Measurements from ENCODE around the gene RMND5A.
A peak's percentile ranks its signal among the peaks of the same experiment; 100 is the strongest.

The RMND5A gene

GRCh38 chr2:86769838-86770237 is 49.7 kb downstream of the RMND5A start:
- peaks cover 97% of the 10 kb centered on the region for H3K36me3 Mint-ChIP-seq (ENCODE audit: low read depth)
- no peaks in the 10 kb centered on the region for H3K27me3 Mint-ChIP-seq
- no peak overlapping the region for H3K27ac Mint-ChIP-seq

GRCh38 chr2:86770816-86771301 is 50.8 kb downstream of the RMND5A start:
- DNase-seq: no peak
- Mint-ChIP-seq H3K36me3 (ENCODE audit: low read depth) (peaks cover 97% of the 10 kb centered on the region), H3K4me3 (no peak overlapping the region), H3K27me3 (no peaks in the 10 kb centered on the region), H3K4me1 (ENCODE audit: low read depth) (no peaks in the 10 kb centered on the region), H3K9me3 (no peaks in the 10 kb centered on the region), H3K27ac (peak overlapping the region; percentile 12)

More at GRCh38 chr2:86769838-86770237, 49.7 kb downstream of the RMND5A start:
- H3K9me3 Mint-ChIP-seq: no peaks in the 10 kb centered on the region
- H3K4me1 Mint-ChIP-seq (ENCODE audit: low read depth): peaks cover 4% of the 10 kb centered on the region
- no peak overlapping the region for H3K4me3 Mint-ChIP-seq
- no peak for DNase-seq

- Mint-ChIP-seq H3K9me3 (no peaks in the 10 kb centered on the region), H3K4me1 (ENCODE audit: low read depth) (no peaks in the 10 kb centered on the region), H3K36me3 (ENCODE audit: low read depth) (peaks cover 97% of the 10 kb centered on the region), H3K27me3 (no peaks in the 10 kb centered on the region), H3K4me3 (no peak overlapping the region), H3K27ac (no peak overlapping the region)
- no peak for DNase-seq
These were observed 52.5 kb downstream of the RMND5A start for GRCh38 chr2:86772611-86773010.

- Mint-ChIP-seq H3K27ac (no peak overlapping the region), H3K27me3 (no peaks in the 10 kb centered on the region), H3K4me3 (no peak overlapping the region), H3K4me1 (ENCODE audit: low read depth) (no peaks in the 10 kb centered on the region), H3K9me3 (no peaks in the 10 kb centered on the region), H3K36me3 (ENCODE audit: low read depth) (peaks cover 76% of the 10 kb centered on the region)
- no peak for DNase-seq
These were observed 54.8 kb downstream of the RMND5A start for GRCh38 chr2:86774862-86775261.

DNA sequence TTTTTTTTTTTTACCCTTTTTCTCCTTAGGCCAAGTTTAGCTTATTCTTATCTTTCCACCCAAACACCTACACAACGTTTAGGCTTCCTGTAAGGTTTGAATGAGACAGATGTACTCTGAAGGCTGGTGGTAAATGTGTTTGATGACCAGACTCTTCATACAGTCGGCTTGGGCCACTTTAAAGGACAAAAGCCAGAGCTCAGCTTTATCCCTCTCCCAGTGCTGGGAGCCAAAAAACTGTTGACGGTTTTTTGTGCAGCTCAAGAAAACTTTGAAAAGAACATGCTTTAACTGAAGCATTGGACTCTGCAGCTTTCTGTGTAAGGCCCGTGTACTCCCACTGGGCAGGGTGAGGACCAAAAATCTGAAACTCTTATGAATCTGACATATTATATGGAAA is 55.2 kb downstream of the RMND5A start:
- no peaks in the 10 kb centered on the region for H3K4me1 Mint-ChIP-seq (ENCODE audit: low read depth)
- no peaks in the 10 kb centered on the region for H3K9me3 Mint-ChIP-seq
- H3K4me3 Mint-ChIP-seq: no peak overlapping the region
- DNase-seq: no peak
- H3K27me3 Mint-ChIP-seq: no peaks in the 10 kb centered on the region
- no peak overlapping the region for H3K27ac Mint-ChIP-seq
- peaks cover 71% of the 10 kb centered on the region for H3K36me3 Mint-ChIP-seq (ENCODE audit: low read depth)

- no peak overlapping the region for H3K27ac Mint-ChIP-seq
- H3K4me1 Mint-ChIP-seq (ENCODE audit: low read depth): no peaks in the 10 kb centered on the region
- H3K36me3 Mint-ChIP-seq (ENCODE audit: low read depth): peaks cover 59% of the 10 kb centered on the region
- no peak overlapping the region for H3K4me3 Mint-ChIP-seq
- DNase-seq: no peak
- H3K9me3 Mint-ChIP-seq: no peaks in the 10 kb centered on the region
- no peaks in the 10 kb centered on the region for H3K27me3 Mint-ChIP-seq
These were observed 56.4 kb downstream of the RMND5A start for GRCh38 chr2:86776532-86776931.

DNA sequence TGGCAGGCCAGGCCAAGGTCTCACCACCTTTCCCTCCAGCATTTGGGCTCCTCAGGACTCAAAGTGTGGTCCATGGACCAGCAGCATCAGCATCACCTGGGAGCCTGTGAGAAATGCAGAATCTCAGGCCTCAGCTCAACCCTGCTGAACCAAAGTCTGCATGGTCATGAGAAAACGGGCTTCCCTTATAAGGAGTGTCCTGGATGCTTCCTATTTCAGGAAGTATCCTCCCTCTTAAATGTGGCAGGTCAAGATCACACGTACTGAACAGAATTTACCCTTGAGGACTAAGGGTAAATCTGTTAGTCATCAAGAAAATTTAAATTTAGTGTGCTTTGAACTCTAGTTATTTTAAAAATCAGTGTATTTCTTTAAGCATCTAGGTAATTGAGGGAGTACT is 58.9 kb downstream of the RMND5A start:
- Mint-ChIP-seq H3K4me1 (ENCODE audit: low read depth) (peaks cover 10% of the 10 kb centered on the region), H3K27me3 (no peaks in the 10 kb centered on the region), H3K4me3 (no peak overlapping the region), H3K36me3 (ENCODE audit: low read depth) (peaks cover 35% of the 10 kb centered on the region), H3K9me3 (no peaks in the 10 kb centered on the region), H3K27ac (no peak overlapping the region)
- DNase-seq: no peak

- peaks cover 21% of the 10 kb centered on the region for H3K4me1 Mint-ChIP-seq (ENCODE audit: low read depth)
- H3K4me3 Mint-ChIP-seq: no peak overlapping the region
- H3K36me3 Mint-ChIP-seq (ENCODE audit: low read depth): peaks cover 32% of the 10 kb centered on the region
- no peak overlapping the region for H3K27ac Mint-ChIP-seq
- DNase-seq: no peak
- no peaks in the 10 kb centered on the region for H3K27me3 Mint-ChIP-seq
- no peaks in the 10 kb centered on the region for H3K9me3 Mint-ChIP-seq
These were observed 59.9 kb downstream of the RMND5A start for GRCh38 chr2:86779971-86780370.

DNA sequence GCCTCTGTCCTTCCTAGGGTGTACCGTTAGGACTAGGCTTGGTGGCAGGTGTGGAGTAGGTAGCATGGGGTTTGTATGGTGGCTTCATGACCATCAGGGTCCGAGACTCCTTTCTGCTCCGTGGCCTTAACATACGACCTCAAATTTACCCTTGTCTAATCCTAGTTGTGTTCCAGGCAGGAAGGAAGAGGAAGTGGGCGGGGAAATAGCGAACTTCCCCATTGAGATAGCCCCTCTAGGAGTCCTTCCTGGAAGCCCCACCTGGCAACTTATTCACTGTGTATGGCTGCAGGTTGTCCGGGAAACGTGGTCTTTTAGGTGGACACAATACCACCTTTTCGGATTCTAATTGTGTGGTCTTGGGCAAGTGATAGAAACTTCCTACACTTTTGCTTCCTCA is 61.3 kb downstream of the RMND5A start:
- H3K27ac Mint-ChIP-seq: no peak overlapping the region
- H3K4me3 Mint-ChIP-seq: no peak overlapping the region
- H3K4me1 Mint-ChIP-seq (ENCODE audit: low read depth): peaks cover 34% of the 10 kb centered on the region

GRCh38 chr2:86782748-86783147 is 62.7 kb downstream of the RMND5A start:
- Mint-ChIP-seq H3K4me1 (ENCODE audit: low read depth) (peaks cover 42% of the 10 kb centered on the region), H3K27me3 (peaks cover 3% of the 10 kb centered on the region), H3K36me3 (ENCODE audit: low read depth) (peaks cover 22% of the 10 kb centered on the region), H3K9me3 (no peaks in the 10 kb centered on the region), H3K4me3 (no peak overlapping the region), H3K27ac (peak overlapping the region; percentile 16)
- DNase-seq: no peak

More for the DNA sequence above, 61.3 kb downstream of the RMND5A start:
- DNase-seq: no peak
- Mint-ChIP-seq H3K9me3 (no peaks in the 10 kb centered on the region), H3K27me3 (no peaks in the 10 kb centered on the region), H3K36me3 (ENCODE audit: low read depth) (peaks cover 25% of the 10 kb centered on the region)

DNA sequence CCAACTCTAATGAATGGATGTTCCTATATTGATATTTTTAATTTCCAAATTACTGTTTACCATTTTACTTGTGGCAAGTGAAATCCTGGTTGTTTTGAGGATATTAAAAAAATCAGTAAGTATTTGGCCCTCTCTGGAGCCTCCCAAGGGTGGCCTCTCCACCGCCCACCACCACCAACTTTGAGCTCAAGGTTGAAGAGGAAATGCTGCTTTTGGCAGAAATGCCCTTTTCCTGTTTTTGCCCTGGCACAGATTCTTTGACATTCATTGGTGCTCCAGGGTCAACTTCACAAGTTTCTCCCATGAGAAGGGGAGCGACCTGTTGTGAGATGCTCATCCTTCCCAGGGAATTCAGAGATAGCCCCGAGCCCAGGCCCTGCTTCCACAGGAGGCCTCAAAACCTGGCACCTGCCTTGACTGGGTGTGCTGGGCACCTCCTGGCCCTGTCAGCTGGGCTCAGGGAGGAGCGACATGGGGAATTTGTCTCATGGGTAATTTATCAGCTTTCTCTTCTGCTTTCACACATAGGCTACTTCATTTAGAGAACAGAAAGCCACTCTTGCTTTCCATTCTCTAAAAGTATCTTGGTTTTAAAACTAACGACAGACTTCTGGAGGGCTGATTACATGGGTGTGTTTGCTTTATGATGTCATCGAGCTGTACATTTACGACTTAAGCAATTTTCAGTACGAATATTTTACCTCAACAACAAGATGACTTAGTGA is 63.7 kb downstream of the RMND5A start:
- DNase-seq: no peak
- no peaks in the 10 kb centered on the region for H3K9me3 Mint-ChIP-seq
- H3K27ac Mint-ChIP-seq: peak overlapping the region; percentile 92
- no peak overlapping the region for H3K4me3 Mint-ChIP-seq
- H3K36me3 Mint-ChIP-seq (ENCODE audit: low read depth): peaks cover 32% of the 10 kb centered on the region
- H3K27me3 Mint-ChIP-seq: peaks cover 13% of the 10 kb centered on the region
- peaks cover 50% of the 10 kb centered on the region for H3K4me1 Mint-ChIP-seq (ENCODE audit: low read depth)

- Mint-ChIP-seq H3K4me3 (peak overlapping the region; percentile 86), H3K27ac (peak overlapping the region; percentile 92), H3K9me3 (no peaks in the 10 kb centered on the region), H3K4me1 (ENCODE audit: low read depth) (peaks cover 55% of the 10 kb centered on the region), H3K36me3 (ENCODE audit: low read depth) (peaks cover 41% of the 10 kb centered on the region), H3K27me3 (peaks cover 24% of the 10 kb centered on the region)
- peak; percentile 65 for DNase-seq
These were observed 65.4 kb downstream of the RMND5A start for GRCh38 chr2:86785456-86785855.

GRCh38 chr2:86786001-86786536 is 66.0 kb downstream of the RMND5A start:
- H3K36me3 Mint-ChIP-seq (ENCODE audit: low read depth): peaks cover 41% of the 10 kb centered on the region
- peak overlapping the region; percentile 92 for H3K27ac Mint-ChIP-seq
- DNase-seq: peak; percentile 60
- H3K27me3 Mint-ChIP-seq: peaks cover 27% of the 10 kb centered on the region
- peak overlapping the region; percentile 86 for H3K4me3 Mint-ChIP-seq
- H3K9me3 Mint-ChIP-seq: no peaks in the 10 kb centered on the region
- peaks cover 58% of the 10 kb centered on the region for H3K4me1 Mint-ChIP-seq (ENCODE audit: low read depth)

DNA sequence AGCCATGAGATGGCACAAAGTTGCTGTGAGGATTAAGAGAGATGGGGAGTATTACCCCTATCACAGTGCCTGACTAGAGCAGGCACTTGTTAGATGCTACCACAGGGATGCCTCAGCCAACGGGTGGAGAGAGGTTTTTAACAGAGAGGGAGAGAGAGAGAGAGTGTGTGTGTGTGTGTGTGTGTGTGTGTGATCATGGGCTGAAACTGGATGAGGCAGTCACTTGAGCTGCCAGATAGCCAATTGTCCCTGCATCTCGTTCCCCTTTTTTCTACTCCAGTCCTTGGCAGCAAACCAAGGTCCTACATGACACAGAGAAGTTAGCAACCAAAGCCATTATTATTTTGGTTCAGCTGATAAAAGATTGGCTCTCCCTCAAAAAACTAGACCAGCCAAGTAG is 67.6 kb downstream of the RMND5A start:
- Mint-ChIP-seq H3K4me1 (ENCODE audit: low read depth) (peaks cover 67% of the 10 kb centered on the region), H3K36me3 (ENCODE audit: low read depth) (peaks cover 41% of the 10 kb centered on the region), H3K27me3 (peaks cover 40% of the 10 kb centered on the region), H3K27ac (peak overlapping the region; percentile 92), H3K9me3 (no peaks in the 10 kb centered on the region), H3K4me3 (peak overlapping the region; percentile 86)
- DNase-seq: no peak

- Mint-ChIP-seq H3K27me3 (peaks cover 44% of the 10 kb centered on the region), H3K27ac (peak overlapping the region; percentile 92), H3K4me3 (peak overlapping the region; percentile 86), H3K4me1 (ENCODE audit: low read depth) (peaks cover 71% of the 10 kb centered on the region), H3K9me3 (no peaks in the 10 kb centered on the region), H3K36me3 (ENCODE audit: low read depth) (peaks cover 41% of the 10 kb centered on the region)
- DNase-seq: no peak
These were observed 68.1 kb downstream of the RMND5A start for GRCh38 chr2:86788165-86788564.

Data from activated T-cell treated with anti-CD3 and anti-CD28 coated beads, Interleukin-2, amount 50 U/mL, for 24 hours (primary cell).